ENCODE results near the gene EIF6. TPM values are rescaled to one million over a fixed set of nuclear protein-coding genes. Genes with fewer than 3 reads are reported as not detected.

Gene EIF6
- total and polyA plus RNA-seq, 2 donors (not counting 3 experiments of a cell fraction or from before 2014, with no cell fraction given), result 153 to 286 TPM

DNA sequence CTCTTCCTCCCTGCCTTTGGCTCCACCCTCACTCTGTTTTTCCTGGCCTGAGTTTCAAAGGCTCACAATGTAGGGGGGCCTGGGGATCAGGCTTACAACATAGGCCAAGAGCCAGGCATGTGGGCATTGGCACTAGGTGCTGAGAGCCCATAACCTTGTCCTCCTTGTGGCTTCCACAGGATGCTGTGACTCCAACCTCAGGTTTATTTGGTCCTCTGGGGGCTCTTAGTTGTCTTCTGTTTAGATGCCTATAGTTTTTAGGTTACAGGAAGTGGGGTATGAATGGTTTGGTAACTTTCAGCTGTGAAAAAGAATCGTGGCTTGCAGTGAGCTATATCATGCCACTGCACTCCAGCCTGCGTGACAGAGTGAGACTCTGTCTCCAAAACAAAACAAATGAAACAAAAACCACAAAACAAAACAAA is 32.5 kb downstream of the EIF6 start:
- Histone ChIP-seq H3K4me1 (ENCODE audit: control insufficient read depth, extremely low read depth, insufficient read depth, low read length) (no peaks in the 10 kb centered on the region), H4K20me1 (replicated peaks; ENCODE audit: control insufficient read depth, extremely low read depth, insufficient read depth, low read length) (no peaks in the 10 kb centered on the region), H3K27ac (ENCODE audit: insufficient read depth, low read depth, low read length) (no peak overlapping the region), H3K9me3 (replicated peaks; ENCODE audit: control insufficient read depth, insufficient read depth, low read length) (no peaks in the 10 kb centered on the region), H3K9me1 (replicated peaks; ENCODE audit: control insufficient read depth, extremely low read depth, insufficient read depth, low read length) (no peaks in the 10 kb centered on the region), H3K36me3 (ENCODE audit: control insufficient read depth in 2 of 2, extremely low read depth in 1 of 2, insufficient read depth in 2 of 2, low read length in 2 of 2) (no peaks in the 10 kb centered on the region), H2AFZ (ENCODE audit: low read depth, low read length) (no peak overlapping the region), H3K79me2 (ENCODE audit: control insufficient read depth, insufficient read depth, low read length) (no peaks in the 10 kb centered on the region), H3K27me3 (ENCODE audit: control insufficient read depth in 2 of 2, insufficient read depth in 2 of 2, low read length in 2 of 2) (peaks cover 0 to 4% of the 10 kb centered on the region in 2 experiments), H3K4me2 (ENCODE audit: insufficient read depth, low read length) (no peak overlapping the region), H3K4me3 (replicated peaks in 1 of 3; ENCODE audit: insufficient read depth in 1 of 3, low read depth in 1 of 3, low read length in 3 of 3) (no peak overlapping the region), H3K9ac (replicated peaks; ENCODE audit: extremely low read depth, insufficient read depth, low read length) (no peak overlapping the region)
- no peak for DNase-seq (ENCODE audit: low read depth, low spot score)
- ChIA-PET POLR2A (no interaction called here), CTCF (interaction anchor here (1.0 to 1.4 kb wide), 2 partner anchors 107 to 156 kb away, joined by 3 to 5 read pairs; no protein-coding TSS in a partner anchor)
- dilution Hi-C loops (cut with MboI; ENCODE audit: extremely low pct_ligation_motif_present, low sequenced_read_pairs), result loop anchor here (25.0 kb wide), 1 partner anchor 415 kb away; the partner anchor contains the start of gene NCOA6
- no TSS peak for BruUV-seq (replicated peaks)
- TF ChIP-seq GATA2 (IDR thresholded peaks at IDR 0.05; ENCODE audit: insufficient read depth, insufficient read length, low read depth, low read length) (no peak), JUN (IDR thresholded peaks at IDR 0.05; ENCODE audit: borderline replicate concordance, insufficient read depth, insufficient read length, low read depth) (no peak), POLR2AphosphoS5 (IDR thresholded peaks at IDR 0.05; ENCODE audit: insufficient read depth, low read depth, low read length) (no peak), POLR2A (IDR thresholded peaks at IDR 0.05; ENCODE audit: low read depth, low read length) (no peak), EZH2 (IDR thresholded peaks at IDR 0.05; ENCODE audit: borderline replicate concordance, low read depth, low read length, severe bottlenecking) (no peak)
- TF ChIP-seq, protein P1, sequence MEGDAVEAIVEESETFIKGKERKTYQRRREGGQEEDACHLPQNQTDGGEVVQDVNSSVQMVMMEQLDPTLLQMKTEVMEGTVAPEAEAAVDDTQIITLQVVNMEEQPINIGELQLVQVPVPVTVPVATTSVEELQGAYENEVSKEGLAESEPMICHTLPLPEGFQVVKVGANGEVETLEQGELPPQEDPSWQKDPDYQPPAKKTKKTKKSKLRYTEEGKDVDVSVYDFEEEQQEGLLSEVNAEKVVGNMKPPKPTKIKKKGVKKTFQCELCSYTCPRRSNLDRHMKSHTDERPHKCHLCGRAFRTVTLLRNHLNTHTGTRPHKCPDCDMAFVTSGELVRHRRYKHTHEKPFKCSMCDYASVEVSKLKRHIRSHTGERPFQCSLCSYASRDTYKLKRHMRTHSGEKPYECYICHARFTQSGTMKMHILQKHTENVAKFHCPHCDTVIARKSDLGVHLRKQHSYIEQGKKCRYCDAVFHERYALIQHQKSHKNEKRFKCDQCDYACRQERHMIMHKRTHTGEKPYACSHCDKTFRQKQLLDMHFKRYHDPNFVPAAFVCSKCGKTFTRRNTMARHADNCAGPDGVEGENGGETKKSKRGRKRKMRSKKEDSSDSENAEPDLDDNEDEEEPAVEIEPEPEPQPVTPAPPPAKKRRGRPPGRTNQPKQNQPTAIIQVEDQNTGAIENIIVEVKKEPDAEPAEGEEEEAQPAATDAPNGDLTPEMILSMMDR (IDR thresholded peaks at IDR 0.05; ENCODE audit: extremely low read depth in 1 of 2, insufficient read depth in 1 of 2, low read depth in 1 of 2, low read length in 2 of 2), result no peak
- intact Hi-C loops (cut with micrococcal nuclease), result no loop called here
- FAIRE-seq, result no peak

All from endothelial cell of umbilical vein (primary cell).